Mesenchymal stem cell (in vitro differentiated cells and primary cell): ENCODE measurements around the gene WNT5B.

ENCODE experiments used
- DNase-seq: peaks from one replicate; pipeline ENCODE4 v3.0.0-alpha.2; 2013
- H2AFZ ChIP-seq: one replicate; pipeline ENCODE4 v1.6.1; 2013; ENCODE audit warnings: low read depth, mild to moderate bottlenecking, control low read depth, inconsistent platforms, low read length, moderate library complexity
- H2AK5ac ChIP-seq: 2 replicates; pipeline ENCODE4 v1.6.1; 2013; ENCODE audit warnings: low read length, moderate library complexity, mild to moderate bottlenecking, inconsistent platforms; ENCODE audit not compliant: severe bottlenecking
- H2BK120ac ChIP-seq: one replicate; pipeline ENCODE4 v1.6.1; 2013; ENCODE audit warnings: low read depth, mild to moderate bottlenecking, inconsistent platforms, low read length, moderate library complexity
- H2BK12ac ChIP-seq, 2 experiments: one replicate each; pipeline ENCODE4 v1.6.1; 2013; ENCODE audit warnings: inconsistent platforms in 2 of 2, low read length in 2 of 2, mild to moderate bottlenecking in 2 of 2, moderate library complexity in 2 of 2, control low read depth in 1 of 2
- H2BK15ac ChIP-seq: one replicate; pipeline ENCODE4 v1.6.1; 2013; ENCODE audit warnings: mild to moderate bottlenecking, low read depth, inconsistent platforms; ENCODE audit not compliant: poor library complexity, severe bottlenecking
- H2BK5ac ChIP-seq: 2 replicates; pipeline ENCODE4 v1.6.1; 2013; ENCODE audit warnings: low read depth, mild to moderate bottlenecking, low read length, control low read depth, inconsistent platforms; ENCODE audit not compliant: poor library complexity, severe bottlenecking
- H3K14ac ChIP-seq, 2 experiments: one replicate each; pipeline ENCODE4 v1.6.1; 2013; ENCODE audit warnings: inconsistent platforms in 2 of 2, low read length in 2 of 2, control low read depth in 1 of 2, mild to moderate bottlenecking in 1 of 2, moderate library complexity in 1 of 2
- H3K18ac ChIP-seq, 2 experiments: one replicate each; pipeline ENCODE4 v1.6.1; 2013; ENCODE audit warnings: inconsistent platforms in 2 of 2, low read length in 2 of 2, control low read depth in 1 of 2, low read depth in 1 of 2, mild to moderate bottlenecking in 1 of 2
- H3K23ac ChIP-seq, 2 experiments: one replicate each; pipeline ENCODE4 v1.6.1; 2013; ENCODE audit warnings: inconsistent platforms in 2 of 2, low read length in 2 of 2, mild to moderate bottlenecking in 2 of 2, moderate library complexity in 2 of 2, control low read depth in 1 of 2
- H3K27ac ChIP-seq: 2 replicates; pipeline ENCODE4 v1.5.1; 2013; ENCODE audit warnings: mild to moderate bottlenecking, moderate library complexity, low read length, control low read depth, inconsistent platforms; ENCODE audit not compliant: poor library complexity, severe bottlenecking
- H3K27me3 ChIP-seq, 2 experiments: 2 replicates each; pipeline versions ENCODE4 v1.6.1 to v1.7.0; 2013; ENCODE audit warnings: low read length in 2 of 2, mild to moderate bottlenecking in 2 of 2, moderate library complexity in 2 of 2, control low read depth in 1 of 2, inconsistent platforms in 1 of 2; ENCODE audit not compliant: control insufficient read depth in 1 of 2, insufficient read depth in 1 of 2
- H3K36me3 ChIP-seq, 2 experiments: 2 replicates each; pipeline versions ENCODE4 v1.6.1 to v1.7.0; 2013; ENCODE audit warnings: low read length in 2 of 2, control low read depth in 1 of 2, inconsistent platforms in 1 of 2, low read depth in 1 of 2, mild to moderate bottlenecking in 1 of 2; ENCODE audit not compliant: insufficient read depth in 2 of 2, control insufficient read depth in 1 of 2
- H3K4ac ChIP-seq, 2 experiments: one replicate each; pipeline ENCODE4 v1.6.1; 2013; ENCODE audit warnings: inconsistent platforms in 2 of 2, low read length in 2 of 2, mild to moderate bottlenecking in 2 of 2, moderate library complexity in 2 of 2, control low read depth in 1 of 2, low read depth in 1 of 2
- H3K4me1 ChIP-seq: 2 replicates; pipeline ENCODE4 v1.6.1; 2013; ENCODE audit warnings: low read depth, low read length, control low read depth; ENCODE audit not compliant: control insufficient read depth, insufficient read depth
- H3K4me2 ChIP-seq: 2 replicates; pipeline ENCODE4 v1.6.1; 2013; ENCODE audit warnings: low read length, mild to moderate bottlenecking, inconsistent platforms; ENCODE audit not compliant: poor library complexity, severe bottlenecking
- H3K4me3 ChIP-seq, 2 experiments: 2 replicates each; pipeline versions ENCODE4 v1.5.1 to v1.7.0; 2013; ENCODE audit warnings: low read length in 2 of 2, mild to moderate bottlenecking in 2 of 2, control low read depth in 1 of 2, low read depth in 1 of 2; ENCODE audit not compliant: insufficient read depth in 1 of 2
- H3K79me1 ChIP-seq: replicated peaks from 2 replicates; pipeline ENCODE4 v1.6.1; 2013; ENCODE audit warnings: mild to moderate bottlenecking, control low read depth, low read length, inconsistent platforms; ENCODE audit not compliant: poor library complexity, severe bottlenecking
- H3K9ac ChIP-seq: 2 replicates; pipeline ENCODE4 v1.7.0; 2013; ENCODE audit warnings: mild to moderate bottlenecking, low read length, moderate library complexity
- H3K9me3 ChIP-seq: 2 replicates; pipeline ENCODE4 v1.7.0; 2013; ENCODE audit warnings: mild to moderate bottlenecking, low read length; ENCODE audit not compliant: control insufficient read depth
- H4K8ac ChIP-seq: one replicate; pipeline ENCODE4 v1.6.1; 2013; ENCODE audit warnings: inconsistent platforms, mild to moderate bottlenecking, low read length, moderate library complexity
- H4K91ac ChIP-seq: one replicate; pipeline ENCODE4 v1.6.1; 2013; ENCODE audit warnings: mild to moderate bottlenecking, low read length, inconsistent platforms
- WGBS: methylation state at CpG from one replicate; pipeline ENCODE4 v1.1.7; 2013; ENCODE audit warnings: mixed read lengths; 5-methylcytosine and 5-hydroxymethylcytosine counted together

The WNT5B gene

DNA sequence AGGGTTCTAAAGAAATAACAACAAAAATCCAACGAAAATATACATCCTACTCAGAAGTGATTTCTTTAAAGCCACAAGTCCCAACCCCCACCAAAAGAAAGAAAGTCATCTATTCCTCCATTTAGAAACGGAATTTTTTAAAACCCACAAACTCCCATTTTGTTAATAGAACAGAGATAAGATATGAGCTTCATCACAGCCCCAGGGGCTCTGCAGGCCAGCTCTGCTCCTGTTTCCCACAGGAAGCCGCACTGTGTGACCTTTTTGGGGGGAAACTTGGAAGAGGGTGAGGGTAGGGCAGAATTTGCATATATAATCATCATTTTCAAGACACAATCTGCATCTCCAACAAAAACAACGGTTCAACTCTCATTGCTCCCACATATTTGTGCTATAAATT, 37.5 kb upstream of the WNT5B start:
- Histone ChIP-seq H3K9ac (peak overlapping the region; percentile 80), H2AFZ (no peak overlapping the region), H3K4me1 (peaks cover 22% of the 10 kb centered on the region), H3K14ac (no peak overlapping the region), H4K8ac (no peak overlapping the region), H2BK120ac (no peak overlapping the region), H3K4ac (no peak overlapping the region), H3K36me3 (peaks cover 7% of the 10 kb centered on the region in 2 experiments), H3K27ac (peak overlapping the region; percentile 38), H3K79me1 (peaks cover 3% of the 10 kb centered on the region), H3K4me3 (peak overlapping the region in 1 of 2 experiments; percentile 87), H3K4me2 (peak overlapping the region; percentile 88), H3K18ac (no peak overlapping the region), H2BK5ac (no peak overlapping the region), H4K91ac (no peak overlapping the region), H2BK12ac (no peak overlapping the region), H3K27me3 (no peaks in the 10 kb centered on the region), H3K9me3 (no peaks in the 10 kb centered on the region), H2BK15ac (no peak overlapping the region), H3K23ac (no peak overlapping the region), H2AK5ac (peak overlapping the region; percentile 51)
- 0% methylated on average over 2 of the region's 4 CpGs for WGBS
- peak; percentile 58 for DNase-seq

- H2AFZ ChIP-seq: no peak overlapping the region
- H3K4me1 ChIP-seq: peaks cover 20% of the 10 kb centered on the region
- peak overlapping the region; percentile 80 for H3K9ac ChIP-seq
- no peaks in the 10 kb centered on the region for H3K9me3 ChIP-seq
- DNase-seq: peak; percentile 80
- no peak overlapping the region for H2BK15ac ChIP-seq
- H2BK5ac ChIP-seq: no peak overlapping the region
- no peaks in the 10 kb centered on the region for H3K27me3 ChIP-seq
- H2BK120ac ChIP-seq: no peak overlapping the region
- H3K4me2 ChIP-seq: peak overlapping the region; percentile 82
- peak overlapping the region; percentile 70 to 87 for H3K4me3 ChIP-seq
- H3K14ac ChIP-seq: peak overlapping the region in 1 of 2 experiments; percentile 50
- peaks cover 5% of the 10 kb centered on the region for H3K79me1 ChIP-seq
- H2AK5ac ChIP-seq: no peak overlapping the region
- peak overlapping the region; percentile 66 for H4K8ac ChIP-seq
- H3K4ac ChIP-seq: peak overlapping the region in 1 of 2 experiments; percentile 25
- peak overlapping the region; percentile 31 for H4K91ac ChIP-seq
- peak overlapping the region in 1 of 2 experiments; percentile 84 for H3K18ac ChIP-seq
- peak overlapping the region in 1 of 2 experiments; percentile 51 for H2BK12ac ChIP-seq
- H3K23ac ChIP-seq: peak overlapping the region in 1 of 2 experiments; percentile 79
- WGBS: 17% methylated on average over 27 of the region's 27 CpGs
- peaks cover 7% of the 10 kb centered on the region in 2 experiments for H3K36me3 ChIP-seq
- peak overlapping the region; percentile 18 for H3K27ac ChIP-seq
These were observed 36.4 kb upstream of the WNT5B start for GRCh38 chr12:1592444-1593173.

DNA sequence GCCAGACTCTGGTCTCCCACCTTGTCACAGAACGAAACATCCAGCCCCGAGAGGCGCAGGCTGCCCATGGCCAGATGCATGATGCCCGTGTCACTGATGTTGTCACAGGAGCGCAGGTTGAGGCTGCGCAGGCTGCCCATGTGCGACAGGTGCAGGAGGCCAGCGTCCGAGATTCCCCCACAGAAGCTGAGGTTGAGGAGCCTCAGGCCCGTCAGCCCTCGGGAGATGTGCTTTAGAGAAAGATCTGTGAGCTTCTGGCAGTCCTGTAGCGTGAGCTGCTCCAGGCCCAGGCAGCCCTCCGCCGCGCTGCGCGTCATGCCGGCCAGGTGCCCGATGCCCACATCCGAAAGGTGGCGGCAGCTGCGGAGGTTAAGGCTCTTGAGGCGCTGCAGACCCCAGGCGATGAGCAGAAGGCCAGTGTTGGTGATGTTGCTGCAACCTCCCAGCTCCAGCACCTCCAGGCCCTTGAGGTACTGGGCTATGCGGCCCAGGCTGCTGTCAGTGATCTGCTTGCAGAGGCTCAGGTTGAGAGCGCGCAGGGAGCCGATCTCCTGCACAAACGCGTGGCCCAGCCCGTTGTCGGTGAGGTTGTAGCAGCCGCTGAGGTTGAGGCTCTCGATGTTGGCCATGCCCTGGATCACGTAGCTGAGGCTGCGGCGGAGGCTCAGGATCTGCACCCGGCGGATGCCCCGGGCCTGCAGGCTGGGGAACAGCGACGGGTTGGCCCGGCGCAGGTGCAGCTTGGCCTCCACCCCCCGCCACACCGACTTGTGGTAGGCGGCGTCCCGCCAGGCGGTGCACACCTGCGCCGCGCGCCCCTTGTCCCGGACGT, 35.6 kb upstream of the WNT5B start:
- WGBS: 6% methylated on average over 56 of the region's 56 CpGs
- peaks cover 20% of the 10 kb centered on the region for H3K4me1 ChIP-seq
- no peaks in the 10 kb centered on the region for H3K9me3 ChIP-seq
- H3K36me3 ChIP-seq: peaks cover 7% of the 10 kb centered on the region in 2 experiments
- no peak overlapping the region for H2AK5ac ChIP-seq
- H2BK120ac ChIP-seq: no peak overlapping the region
- peak overlapping the region; percentile 80 for H3K9ac ChIP-seq
- no peak overlapping the region for H2BK5ac ChIP-seq
- peak overlapping the region; percentile 38 for H4K8ac ChIP-seq
- H2AFZ ChIP-seq: peak overlapping the region; percentile 54
- H3K18ac ChIP-seq: peak overlapping the region; percentile 84 to 98
- H2BK15ac ChIP-seq: no peak overlapping the region
- peak overlapping the region; percentile 15 for H3K27ac ChIP-seq
- H3K4ac ChIP-seq: peak overlapping the region; percentile 59 to 65
- DNase-seq: peak; percentile 47
- H4K91ac ChIP-seq: no peak overlapping the region
- no peaks in the 10 kb centered on the region for H3K27me3 ChIP-seq
- peak overlapping the region; percentile 11 to 79 for H3K23ac ChIP-seq
- H3K4me3 ChIP-seq: peak overlapping the region; percentile 70 to 87
- H3K14ac ChIP-seq: peak overlapping the region in 1 of 2 experiments; percentile 50
- peak overlapping the region in 1 of 2 experiments; percentile 17 for H2BK12ac ChIP-seq
- H3K4me2 ChIP-seq: peak overlapping the region; percentile 82
- peaks cover 5% of the 10 kb centered on the region for H3K79me1 ChIP-seq

DNA sequence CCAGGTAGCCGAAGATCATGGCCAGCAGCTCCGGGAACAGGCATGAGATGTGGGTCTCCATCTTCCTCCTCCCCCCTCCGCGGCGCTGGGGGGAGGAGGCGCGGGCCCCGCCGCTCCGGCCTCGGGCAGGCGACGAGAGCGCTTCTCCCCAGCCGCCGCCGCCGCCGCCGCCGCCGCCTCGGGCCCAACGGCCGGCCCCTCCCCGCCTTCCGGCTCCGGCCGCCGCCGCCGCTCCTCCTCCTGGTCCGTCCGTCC, 35.1 kb upstream of the WNT5B start:
- H4K8ac ChIP-seq: peak overlapping the region; percentile 92
- peaks cover 5 to 7% of the 10 kb centered on the region in 2 experiments for H3K36me3 ChIP-seq
- H3K27ac ChIP-seq: no peak overlapping the region
- H3K14ac ChIP-seq: peak overlapping the region in 1 of 2 experiments; percentile 22
- peak overlapping the region; percentile 82 for H3K4me2 ChIP-seq
- no peak overlapping the region for H3K23ac ChIP-seq
- H2BK5ac ChIP-seq: no peak overlapping the region
- no peaks in the 10 kb centered on the region for H3K9me3 ChIP-seq
- peak overlapping the region; percentile 78 for H2BK15ac ChIP-seq
- peak overlapping the region; percentile 68 for H2AFZ ChIP-seq
- no peak overlapping the region for H2AK5ac ChIP-seq
- no peak overlapping the region for H2BK12ac ChIP-seq
- peak overlapping the region; percentile 80 for H3K9ac ChIP-seq
- 0% methylated on average over 5 of the region's 34 CpGs for WGBS
- no peak overlapping the region for H4K91ac ChIP-seq
- no peak for DNase-seq
- H3K4me1 ChIP-seq: peaks cover 20% of the 10 kb centered on the region
- H3K18ac ChIP-seq: peak overlapping the region; percentile 79 to 98
- peaks cover 5% of the 10 kb centered on the region for H3K79me1 ChIP-seq
- H3K27me3 ChIP-seq: no peaks in the 10 kb centered on the region
- H3K4me3 ChIP-seq: peak overlapping the region; percentile 70 to 87
- peak overlapping the region; percentile 77 to 80 for H3K4ac ChIP-seq
- H2BK120ac ChIP-seq: peak overlapping the region; percentile 90
